ENCODE measurements around the gene MOSMO. TPM values are rescaled to one million over a fixed set of nuclear protein-coding genes. Genes with fewer than 3 reads are reported as not detected.
A peak's percentile ranks its signal among the peaks of the same experiment; 100 is the strongest.
"Not testable (repeated sequence)": the region's sequence is repeated elsewhere in the genome, so short reads cannot be mapped to it uniquely, and the experiment has no call there.

Gene MOSMO
- total RNA-seq, 1 experiment from 2014 or later: 10.9 TPM

- Histone ChIP-seq H3K4me3 (ENCODE audit: low read depth, low read length) (no peak overlapping the region), H3K27me3 (replicated peaks; ENCODE audit: control insufficient read depth, insufficient read depth, low read length) (no peaks in the 10 kb centered on the region), H3K36me3 (ENCODE audit: control insufficient read depth, insufficient read depth, low read length) (no peaks in the 10 kb centered on the region), H3K4me1 (peaks cover 8% of the 10 kb centered on the region), H3K9me3 (no peaks in the 10 kb centered on the region)
- DNase-seq: no peak
- BruUV-seq (replicated peaks): no TSS peak
- ChIA-PET CTCF (no interaction called here), POLR2A (interaction anchor here (0.6 kb wide), 1 partner anchor 79 kb away, joined by 3 read pairs; no protein-coding TSS in a partner anchor)
- H3K9me3 Mint-ChIP-seq (ENCODE audit: unreplicated experiment): no peaks in the 10 kb centered on the region
- TF ChIP-seq CTCF (IDR thresholded peaks at IDR 0.05; ENCODE audit: insufficient read depth in 1 of 2, low read depth in 1 of 2, low read length in 1 of 2, severe bottlenecking in 1 of 2, unreplicated experiment in 1 of 2): no peak
- no peak overlapping the region for H3K4me3 Mint-ChIP-seq (ENCODE audit: unreplicated experiment)
- H3K27ac Mint-ChIP-seq (ENCODE audit: unreplicated experiment): no peak overlapping the region
- intact Hi-C loops (cut with micrococcal nuclease; ENCODE audit: unreplicated experiment): loop anchor here (5.0 kb wide), 1 partner anchor 43 kb away; no protein-coding TSS in a partner anchor
- H3K27me3 Mint-ChIP-seq (ENCODE audit: insufficient read depth, unreplicated experiment): no peaks in the 10 kb centered on the region
- peaks cover 16% of the 10 kb centered on the region for H3K4me1 Mint-ChIP-seq (ENCODE audit: low read depth, unreplicated experiment)
- no peaks in the 10 kb centered on the region for H3K36me3 Mint-ChIP-seq (ENCODE audit: insufficient read depth, unreplicated experiment)
These were observed 26.6 kb downstream of the MOSMO start for GRCh38 chr16:22034503-22034902.

GRCh38 chr16:22035153-22035552 lies 27.2 kb downstream of the MOSMO start:
- H3K4me1 Mint-ChIP-seq (ENCODE audit: low read depth, unreplicated experiment): peaks cover 10% of the 10 kb centered on the region
- CTCF ChIA-PET: no interaction called here
- POLR2A ChIA-PET: interaction anchor here (0.6 kb wide), 1 partner anchor 78 kb away, joined by 3 read pairs; no protein-coding TSS in a partner anchor

GRCh38 chr16:22043882-22044281 lies 36.0 kb downstream of the MOSMO start:
- H3K27me3 ChIP-seq (replicated peaks; ENCODE audit: control insufficient read depth, insufficient read depth, low read length); POLR2A ChIA-PET; CTCF ChIA-PET; H3K4me3 ChIP-seq (ENCODE audit: low read depth, low read length); H3K9me3 ChIP-seq; H3K4me1 Mint-ChIP-seq (ENCODE audit: low read depth, unreplicated experiment); H3K27ac Mint-ChIP-seq (ENCODE audit: unreplicated experiment); intact Hi-C loops (cut with micrococcal nuclease; ENCODE audit: unreplicated experiment); DNase-seq; H3K27me3 Mint-ChIP-seq (ENCODE audit: insufficient read depth, unreplicated experiment); H3K4me1 ChIP-seq; H3K4me3 Mint-ChIP-seq (ENCODE audit: unreplicated experiment); H3K9me3 Mint-ChIP-seq (ENCODE audit: unreplicated experiment); BruUV-seq (replicated peaks); H3K36me3 ChIP-seq (ENCODE audit: control insufficient read depth, insufficient read depth, low read length); H3K36me3 Mint-ChIP-seq (ENCODE audit: insufficient read depth, unreplicated experiment): not testable (repeated sequence)

More at GRCh38 chr16:22035153-22035552, 27.2 kb downstream of the MOSMO start:
- Histone ChIP-seq H3K27me3 (replicated peaks; ENCODE audit: control insufficient read depth, insufficient read depth, low read length) (no peaks in the 10 kb centered on the region), H3K4me1 (peaks cover 3% of the 10 kb centered on the region), H3K9me3 (no peaks in the 10 kb centered on the region), H3K36me3 (ENCODE audit: control insufficient read depth, insufficient read depth, low read length) (no peaks in the 10 kb centered on the region), H3K4me3 (ENCODE audit: low read depth, low read length) (no peak overlapping the region)
- Mint-ChIP-seq H3K4me3 (ENCODE audit: unreplicated experiment) (no peak overlapping the region), H3K36me3 (ENCODE audit: insufficient read depth, unreplicated experiment) (no peaks in the 10 kb centered on the region), H3K9me3 (ENCODE audit: unreplicated experiment) (no peaks in the 10 kb centered on the region), H3K27me3 (ENCODE audit: insufficient read depth, unreplicated experiment) (no peaks in the 10 kb centered on the region), H3K27ac (ENCODE audit: unreplicated experiment) (no peak overlapping the region)
- BruUV-seq (replicated peaks): no TSS peak
- intact Hi-C loops (cut with micrococcal nuclease; ENCODE audit: unreplicated experiment): no loop called here
- DNase-seq: no peak
- no peak for TF ChIP-seq CTCF (IDR thresholded peaks at IDR 0.05; ENCODE audit: insufficient read depth in 1 of 2, low read depth in 1 of 2, low read length in 1 of 2, severe bottlenecking in 1 of 2, unreplicated experiment in 1 of 2)

GRCh38 chr16:22045888-22046287 lies 38.0 kb downstream of the MOSMO start:
- H3K36me3 ChIP-seq (ENCODE audit: control insufficient read depth, insufficient read depth, low read length); H3K4me1 ChIP-seq; H3K4me1 Mint-ChIP-seq (ENCODE audit: low read depth, unreplicated experiment); H3K9me3 Mint-ChIP-seq (ENCODE audit: unreplicated experiment); POLR2A ChIA-PET; H3K27ac Mint-ChIP-seq (ENCODE audit: unreplicated experiment); BruUV-seq (replicated peaks); H3K9me3 ChIP-seq; H3K4me3 ChIP-seq (ENCODE audit: low read depth, low read length); H3K27me3 Mint-ChIP-seq (ENCODE audit: insufficient read depth, unreplicated experiment); H3K4me3 Mint-ChIP-seq (ENCODE audit: unreplicated experiment); H3K27me3 ChIP-seq (replicated peaks; ENCODE audit: control insufficient read depth, insufficient read depth, low read length); H3K36me3 Mint-ChIP-seq (ENCODE audit: insufficient read depth, unreplicated experiment); CTCF ChIA-PET: not testable (repeated sequence)
- DNase-seq: peak in 1 of 2 experiments; percentile 40
- intact Hi-C loops (cut with micrococcal nuclease; ENCODE audit: unreplicated experiment): loop anchor here (2.0 kb wide), 1 partner anchor 15 kb away; no protein-coding TSS in a partner anchor

Data from Caco-2 (cell line).